ENCODE measurements around the gene NDUFB4. TPM values are rescaled to one million over a fixed set of nuclear protein-coding genes. Genes with fewer than 3 reads are reported as not detected.

Gene NDUFB4
- total RNA-seq, 1 experiment from 2014 or later = 138 TPM

- Mint-ChIP-seq H3K4me3 (ENCODE audit: low read depth, unreplicated experiment) (no peak overlapping the region), H3K36me3 (ENCODE audit: insufficient read depth, unreplicated experiment) (peaks cover 30% of the 10 kb centered on the region), H3K27ac (ENCODE audit: unreplicated experiment) (no peak overlapping the region), H3K27me3 (ENCODE audit: unreplicated experiment) (no peaks in the 10 kb centered on the region), H3K4me1 (ENCODE audit: low read depth, unreplicated experiment) (no peaks in the 10 kb centered on the region), H3K9me3 (ENCODE audit: low read depth, unreplicated experiment) (no peaks in the 10 kb centered on the region)
- intact Hi-C loops (cut with micrococcal nuclease; ENCODE audit: unreplicated experiment) = no loop called here
- CTCF ChIA-PET = no interaction called here
- BruUV-seq (replicated peaks) = no TSS peak
- no peak for DNase-seq
- no peak for TF ChIP-seq CTCF (IDR thresholded peaks at IDR 0.05; ENCODE audit: unreplicated experiment)
These were observed 3.1 kb downstream of the NDUFB4 start for GRCh38 chr3:120599211-120599610.

GRCh38 chr3:120601554-120601953 is 5.4 kb downstream of the NDUFB4 start:
- Mint-ChIP-seq H3K27ac (ENCODE audit: unreplicated experiment) (no peak overlapping the region), H3K36me3 (ENCODE audit: insufficient read depth, unreplicated experiment) (peaks cover 22% of the 10 kb centered on the region), H3K9me3 (ENCODE audit: low read depth, unreplicated experiment) (no peaks in the 10 kb centered on the region), H3K27me3 (ENCODE audit: unreplicated experiment) (no peaks in the 10 kb centered on the region), H3K4me1 (ENCODE audit: low read depth, unreplicated experiment) (no peaks in the 10 kb centered on the region), H3K4me3 (ENCODE audit: low read depth, unreplicated experiment) (no peak overlapping the region)
- BruUV-seq (replicated peaks) = no TSS peak
- DNase-seq = no peak
- intact Hi-C loops (cut with micrococcal nuclease; ENCODE audit: unreplicated experiment) = loop anchor here (5.0 kb wide), 1 partner anchor 76 kb away; no protein-coding TSS in a partner anchor
- no peak for TF ChIP-seq CTCF (IDR thresholded peaks at IDR 0.05; ENCODE audit: unreplicated experiment)
- CTCF ChIA-PET = interaction anchor here (0.7 kb wide), 1 partner anchor 198 kb away, joined by 3 read pairs; no protein-coding TSS in a partner anchor

GRCh38 chr3:120602682-120603081 is 6.5 kb downstream of the NDUFB4 start:
- Mint-ChIP-seq H3K4me3 (ENCODE audit: low read depth, unreplicated experiment) (no peak overlapping the region), H3K27me3 (ENCODE audit: unreplicated experiment) (no peaks in the 10 kb centered on the region), H3K9me3 (ENCODE audit: low read depth, unreplicated experiment) (no peaks in the 10 kb centered on the region), H3K36me3 (ENCODE audit: insufficient read depth, unreplicated experiment) (peaks cover 11% of the 10 kb centered on the region), H3K4me1 (ENCODE audit: low read depth, unreplicated experiment) (no peaks in the 10 kb centered on the region), H3K27ac (ENCODE audit: unreplicated experiment) (peak overlapping the region; percentile 21)
- CTCF ChIA-PET = no interaction called here
- intact Hi-C loops (cut with micrococcal nuclease; ENCODE audit: unreplicated experiment) = loop anchor here (5.0 kb wide), 1 partner anchor 75 kb away; no protein-coding TSS in a partner anchor
- TF ChIP-seq CTCF (IDR thresholded peaks at IDR 0.05; ENCODE audit: unreplicated experiment) = no peak
- BruUV-seq (replicated peaks) = no TSS peak
- DNase-seq = no peak

GRCh38 chr3:120604382-120604781 is 8.2 kb downstream of the NDUFB4 start:
- Mint-ChIP-seq H3K27me3 (ENCODE audit: unreplicated experiment) (no peaks in the 10 kb centered on the region), H3K27ac (ENCODE audit: unreplicated experiment) (no peak overlapping the region), H3K4me3 (ENCODE audit: low read depth, unreplicated experiment) (no peak overlapping the region), H3K36me3 (ENCODE audit: insufficient read depth, unreplicated experiment) (peaks cover 11% of the 10 kb centered on the region), H3K4me1 (ENCODE audit: low read depth, unreplicated experiment) (no peaks in the 10 kb centered on the region), H3K9me3 (ENCODE audit: low read depth, unreplicated experiment) (no peaks in the 10 kb centered on the region)
- no peak for DNase-seq
- intact Hi-C loops (cut with micrococcal nuclease; ENCODE audit: unreplicated experiment) = loop anchor here (5.0 kb wide), 1 partner anchor 73 kb away; no protein-coding TSS in a partner anchor
- CTCF ChIA-PET = no interaction called here
- no TSS peak for BruUV-seq (replicated peaks)
- no peak for TF ChIP-seq CTCF (IDR thresholded peaks at IDR 0.05; ENCODE audit: unreplicated experiment)

Data from Calu3 (cell line).